ENCODE measurements around the gene GPR132. TPM values are rescaled to one million over a fixed set of nuclear protein-coding genes. Genes with fewer than 3 reads are reported as not detected.
A peak's percentile ranks its signal among the peaks of the same experiment; 100 is the strongest.

Gene GPR132
- total and polyA plus RNA-seq, 2 donors from 2014 or later, result 0.17 to 4.2 TPM

DNA sequence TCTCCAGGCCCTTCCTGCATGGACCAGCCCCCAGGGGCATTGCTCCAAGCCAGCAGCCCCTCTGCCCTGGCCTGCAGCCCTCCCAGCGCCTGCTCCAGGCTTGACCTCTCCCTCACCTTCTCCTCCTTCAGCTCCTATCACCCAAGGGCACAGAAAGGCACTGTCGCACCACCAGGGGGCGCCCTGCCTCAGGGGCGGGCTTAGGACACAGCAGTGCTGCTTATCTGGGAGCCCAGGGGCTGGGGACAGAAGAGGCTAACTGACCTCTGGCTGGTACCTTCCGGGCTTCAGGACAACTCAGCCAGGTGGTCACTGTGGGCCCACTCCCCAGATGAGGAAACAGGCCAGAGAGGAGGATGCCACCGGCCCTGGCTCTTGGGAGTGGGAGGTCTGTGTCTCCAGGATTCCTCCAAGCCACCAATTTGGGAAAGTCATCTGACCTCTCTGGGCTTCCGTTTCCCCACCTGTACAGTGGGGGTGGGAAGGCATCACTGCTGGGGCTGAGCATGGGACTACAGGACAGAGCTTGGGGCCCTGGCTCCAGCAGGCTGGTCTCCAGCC lies 25.3 kb upstream of the GPR132 start:
- Histone ChIP-seq H3K36me3 (ENCODE audit: control insufficient read depth in 2 of 3, insufficient read depth in 3 of 3, low read length in 3 of 3) (no peaks in the 10 kb centered on the region), H3K9ac (ENCODE audit: low read length in 3 of 3) (peak overlapping the region in 1 of 3 donors; percentile 7), H3K4me1 (ENCODE audit: control insufficient read depth in 2 of 3, insufficient read depth in 2 of 3, low read depth in 1 of 3, low read length in 3 of 3) (peaks cover 0 to 49% (median 8%) of the 10 kb centered on the region in 3 donors), H3K4me3 (ENCODE audit: low read length in 3 of 3) (no peak overlapping the region), H3K27ac (ENCODE audit: low read depth in 2 of 2, low read length in 2 of 2) (peak overlapping the region; percentile 71 to 75), H3K9me3 (ENCODE audit: control insufficient read depth in 2 of 3, insufficient read depth in 1 of 3, low read length in 3 of 3) (no peaks in the 10 kb centered on the region), H3K27me3 (ENCODE audit: control insufficient read depth, insufficient read depth, low read length) (no peaks in the 10 kb centered on the region)
- intact Hi-C loops (cut with DNase I), result no loop called here
- no peak for FAIRE-seq
- peak; percentile 83 to 94 (median 87) for DNase-seq
- TF ChIP-seq, protein P1, sequence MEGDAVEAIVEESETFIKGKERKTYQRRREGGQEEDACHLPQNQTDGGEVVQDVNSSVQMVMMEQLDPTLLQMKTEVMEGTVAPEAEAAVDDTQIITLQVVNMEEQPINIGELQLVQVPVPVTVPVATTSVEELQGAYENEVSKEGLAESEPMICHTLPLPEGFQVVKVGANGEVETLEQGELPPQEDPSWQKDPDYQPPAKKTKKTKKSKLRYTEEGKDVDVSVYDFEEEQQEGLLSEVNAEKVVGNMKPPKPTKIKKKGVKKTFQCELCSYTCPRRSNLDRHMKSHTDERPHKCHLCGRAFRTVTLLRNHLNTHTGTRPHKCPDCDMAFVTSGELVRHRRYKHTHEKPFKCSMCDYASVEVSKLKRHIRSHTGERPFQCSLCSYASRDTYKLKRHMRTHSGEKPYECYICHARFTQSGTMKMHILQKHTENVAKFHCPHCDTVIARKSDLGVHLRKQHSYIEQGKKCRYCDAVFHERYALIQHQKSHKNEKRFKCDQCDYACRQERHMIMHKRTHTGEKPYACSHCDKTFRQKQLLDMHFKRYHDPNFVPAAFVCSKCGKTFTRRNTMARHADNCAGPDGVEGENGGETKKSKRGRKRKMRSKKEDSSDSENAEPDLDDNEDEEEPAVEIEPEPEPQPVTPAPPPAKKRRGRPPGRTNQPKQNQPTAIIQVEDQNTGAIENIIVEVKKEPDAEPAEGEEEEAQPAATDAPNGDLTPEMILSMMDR (IDR thresholded peaks at IDR 0.05; ENCODE audit: borderline replicate concordance, extremely low read depth, insufficient read depth), result peak; percentile 87

DNA sequence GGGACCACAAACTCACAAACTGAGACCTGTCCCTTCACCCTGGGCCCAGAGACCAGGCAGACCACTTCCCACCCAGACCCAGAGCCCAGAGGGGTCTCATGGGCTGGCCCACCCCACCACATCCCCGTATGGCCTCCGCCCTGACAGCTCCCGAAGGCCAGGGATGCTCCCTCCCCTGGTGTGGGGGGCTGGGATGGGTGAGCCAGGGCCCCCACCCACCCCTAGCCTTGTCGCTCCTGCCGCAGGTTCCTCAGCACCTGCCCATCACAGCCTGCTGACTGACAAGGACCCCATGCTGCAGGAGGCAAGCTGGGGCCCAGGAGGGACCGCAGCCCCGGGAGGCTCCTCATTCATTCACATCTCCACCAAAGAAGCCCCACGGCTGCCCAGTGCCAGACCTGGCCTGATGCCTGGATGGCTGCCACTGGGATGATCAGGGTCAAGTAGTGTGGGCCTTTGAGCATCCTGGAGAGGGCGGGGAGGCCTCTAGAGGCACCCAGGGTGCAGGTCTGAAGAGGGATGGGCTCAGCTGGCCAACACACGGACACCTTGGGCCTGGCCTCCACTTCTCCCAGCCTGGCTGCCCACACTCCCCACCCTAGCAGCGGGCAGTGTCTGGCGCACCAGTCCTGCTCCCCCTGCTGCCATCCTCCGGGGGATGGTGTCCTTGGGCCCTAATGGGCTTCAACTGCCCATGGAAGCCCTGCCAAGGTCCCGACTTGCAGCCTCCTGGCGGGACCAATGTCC lies 24.7 kb upstream of the GPR132 start:
- TF ChIP-seq, protein P1 (IDR thresholded peaks at IDR 0.05; ENCODE audit: borderline replicate concordance, extremely low read depth, insufficient read depth), result no peak
- Histone ChIP-seq H3K9ac (ENCODE audit: low read length in 3 of 3) (no peak overlapping the region), H3K4me1 (ENCODE audit: control insufficient read depth in 2 of 3, insufficient read depth in 2 of 3, low read depth in 1 of 3, low read length in 3 of 3) (peaks cover 0 to 49% (median 8%) of the 10 kb centered on the region in 3 donors), H3K9me3 (ENCODE audit: control insufficient read depth in 2 of 3, insufficient read depth in 1 of 3, low read length in 3 of 3) (no peaks in the 10 kb centered on the region), H3K4me3 (ENCODE audit: low read length in 3 of 3) (no peak overlapping the region), H3K27ac (ENCODE audit: low read depth in 2 of 2, low read length in 2 of 2) (peak overlapping the region; percentile 47 to 71), H3K27me3 (ENCODE audit: control insufficient read depth, insufficient read depth, low read length) (no peaks in the 10 kb centered on the region), H3K36me3 (ENCODE audit: control insufficient read depth in 2 of 3, insufficient read depth in 3 of 3, low read length in 3 of 3) (no peaks in the 10 kb centered on the region)
- FAIRE-seq (no peak), DNase-seq (peak in 2 of 5 donors; percentile 61 to 72)
- intact Hi-C loops (cut with DNase I), result no loop called here

DNA sequence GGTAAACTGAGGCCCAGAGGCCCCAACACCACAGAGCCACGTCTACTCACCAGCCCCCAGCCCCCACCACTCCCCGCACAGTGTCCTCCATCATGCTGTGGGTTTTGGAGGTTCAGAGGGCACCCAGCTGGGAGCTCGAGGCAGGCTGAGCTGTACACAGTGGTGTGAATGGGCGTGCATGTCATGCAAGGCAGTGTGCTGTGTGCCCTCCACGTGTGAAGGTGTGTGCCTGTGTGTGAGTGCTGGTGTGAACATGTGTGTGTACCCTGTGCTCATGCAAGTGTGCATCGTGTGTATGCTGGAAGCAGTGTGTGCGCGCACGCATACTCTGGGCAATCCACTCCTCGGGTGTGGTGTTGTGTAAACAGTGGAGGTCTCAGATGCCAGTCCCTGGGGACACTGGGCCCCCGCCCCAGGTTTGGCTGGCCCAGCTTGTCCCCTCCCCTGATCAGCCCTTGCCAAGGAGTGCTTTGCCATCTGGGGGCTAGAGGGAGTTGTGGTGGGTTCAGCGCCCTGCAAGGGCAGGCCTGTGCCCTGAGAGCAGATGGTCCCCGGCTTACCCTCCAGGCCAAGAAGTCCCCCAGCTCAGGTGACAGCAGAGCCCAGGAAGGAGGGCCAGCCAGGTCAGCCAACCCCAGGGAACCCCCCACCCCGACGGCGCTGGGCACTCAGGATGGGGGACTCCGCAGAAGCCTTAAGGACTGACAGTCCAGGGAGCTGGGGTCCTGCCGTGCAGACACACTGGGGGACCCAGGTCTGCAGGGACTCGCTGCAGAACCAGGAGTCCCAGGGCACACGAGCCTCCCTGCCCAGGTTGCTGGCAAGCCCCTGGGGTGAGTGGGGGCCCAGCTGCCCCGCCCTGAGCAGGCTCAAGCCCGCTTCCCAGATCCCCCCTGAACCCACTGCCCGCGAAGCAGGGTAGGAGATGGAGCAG lies 23.8 kb upstream of the GPR132 start:
- H3K9ac ChIP-seq (ENCODE audit: low read length in 3 of 3), result no peak overlapping the region
- H3K9me3 ChIP-seq (ENCODE audit: control insufficient read depth in 2 of 3, insufficient read depth in 1 of 3, low read length in 3 of 3), result no peaks in the 10 kb centered on the region
- no peak overlapping the region for H3K27ac ChIP-seq (ENCODE audit: low read depth in 2 of 2, low read length in 2 of 2)
- no peaks in the 10 kb centered on the region for H3K27me3 ChIP-seq (ENCODE audit: control insufficient read depth, insufficient read depth, low read length)
- peak in 2 of 5 donors; percentile 65 to 77 for DNase-seq
- no peak overlapping the region for H3K4me3 ChIP-seq (ENCODE audit: low read length in 3 of 3)
- no peaks in the 10 kb centered on the region for H3K36me3 ChIP-seq (ENCODE audit: control insufficient read depth in 2 of 3, insufficient read depth in 3 of 3, low read length in 3 of 3)
- TF ChIP-seq, protein P1 (IDR thresholded peaks at IDR 0.05; ENCODE audit: borderline replicate concordance, extremely low read depth, insufficient read depth), result no peak
- intact Hi-C loops (cut with DNase I), result no loop called here
- H3K4me1 ChIP-seq (ENCODE audit: control insufficient read depth in 2 of 3, insufficient read depth in 2 of 3, low read depth in 1 of 3, low read length in 3 of 3), result peaks cover 0 to 43% (median 8%) of the 10 kb centered on the region in 3 donors
- FAIRE-seq, result no peak
